K562 (cell line): ENCODE results near the gene PRKCE. TPM values are rescaled to one million over a fixed set of nuclear protein-coding genes. Genes with fewer than 3 reads are reported as not detected.

Experiments used
- ATAC-seq: fragments of 200-7000 bp; cut with Tn5 transposase; 3 replicates; pipeline ENCODE4 v1.9.1; 2020; ENCODE audit warnings: moderate library complexity
- BruUV-seq: library from RNA; stranded (reverse); fragments of 400-500 nt; replicated peaks from 2 replicates; lab custom pipeline; 2021; lab: Mats Ljungman, UMichigan
- CTCF ChIA-PET: fragments of 300-600 bp; formaldehyde crosslinking; extraction: SDS; loops from one replicate; lab custom pipeline; 2021; ENCODE audit warnings: low intra/inter-chr PET ratio; lab: Yijun Ruan, JAX
- POLR2A ChIA-PET: fragments of 300-600, 350-650 bp; sonication (Branson Sonifier 250); formaldehyde crosslinking; extraction: SDS; loops from one replicate; lab custom pipeline; 2021; ENCODE audit warnings: antibody characterized with exemption, inconsistent platforms; lab: Yijun Ruan, JAX
- DNase-seq, 4 experiments: peaks; one replicate each; pipeline versions ENCODE4 v3.0.0 to v3.0.0-alpha.2; 2011 to 2018; ENCODE audit warnings: low spot score in 3 of 4, mixed read lengths in 3 of 4; ENCODE audit errors: extremely low read depth in 1 of 4
- FAIRE-seq: peaks from 2 replicates; lab custom pipeline; 2011; peaks lifted over from hg19 to GRCh38; lab: Jason Lieb, UNC
- H2AFZ ChIP-seq: 2 replicates; pipeline ENCODE4 v1.6.0; 2011; ENCODE audit warnings: low read depth, low read length, control low read depth, inconsistent platforms
- H3K27ac ChIP-seq: fragments of 200-600 bp; 3 replicates; pipeline ENCODE4 v1.8.0; 2011; ENCODE audit warnings: low read depth, mild to moderate bottlenecking, control low read depth, inconsistent platforms, low read length, moderate library complexity, mixed read lengths; ENCODE audit errors: extremely low read depth
- H3K27me3 ChIP-seq, 2 experiments: fragments of 300-600 bp in 1 of 2; 2 replicates in 1 of 2; 3 replicates in 1 of 2; pipeline versions ENCODE4 v1.6.0 to v1.8.0; 2011; ENCODE audit warnings: inconsistent platforms in 2 of 2, low read length in 2 of 2, mild to moderate bottlenecking in 1 of 2, mixed read lengths in 1 of 2, moderate library complexity in 1 of 2; ENCODE audit not compliant: control insufficient read depth in 2 of 2, insufficient read depth in 2 of 2
- H3K36me3 ChIP-seq: fragments of 300-600 bp; 3 replicates; pipeline ENCODE4 v1.8.0; 2011; ENCODE audit warnings: mild to moderate bottlenecking, low read length, inconsistent platforms; ENCODE audit not compliant: control insufficient read depth, insufficient read depth
- H3K4me1 ChIP-seq, 2 experiments: fragments of 200-600 bp in 1 of 2; replicated peaks in 1 of 2; 2 replicates in 1 of 2; 3 replicates in 1 of 2; pipeline versions ENCODE4 v1.5.1 to v1.8.0; 2011; ENCODE audit warnings: inconsistent platforms in 2 of 2, low read length in 2 of 2, mild to moderate bottlenecking in 1 of 2, mixed read lengths in 1 of 2, moderate library complexity in 1 of 2; ENCODE audit not compliant: control insufficient read depth in 2 of 2, insufficient read depth in 2 of 2
- H3K4me2 ChIP-seq: 2 replicates; pipeline ENCODE4 v1.6.1; 2011; ENCODE audit warnings: low read length, control low read depth, inconsistent platforms, mixed read lengths; ENCODE audit not compliant: insufficient read depth
- H3K4me3 ChIP-seq: fragments of 200-600 bp; sonication (generic), shearing (Covaris generic); 2 replicates; pipeline ENCODE4 v1.5.1; 2016; ENCODE audit warnings: control low read depth, inconsistent platforms
- H3K79me2 ChIP-seq: fragments of 200-600 bp; 3 replicates; pipeline ENCODE4 v1.8.0; 2011; ENCODE audit warnings: low read length, inconsistent platforms; ENCODE audit not compliant: control insufficient read depth, insufficient read depth
- H3K9ac ChIP-seq, 2 experiments: 2 replicates each; pipeline versions ENCODE4 v1.6.0 to v1.6.1; 2011; ENCODE audit warnings: low read depth in 2 of 2, low read length in 2 of 2, control low read depth in 1 of 2, inconsistent platforms in 1 of 2, mild to moderate bottlenecking in 1 of 2, mixed read lengths in 1 of 2; ENCODE audit not compliant: insufficient read depth in 1 of 2
- H3K9me1 ChIP-seq: one replicate; pipeline ENCODE4 v1.6.0; 2011; ENCODE audit warnings: inconsistent platforms, mild to moderate bottlenecking, low read length, moderate library complexity; ENCODE audit not compliant: control insufficient read depth, insufficient read depth
- H3K9me3 ChIP-seq: replicated peaks from 2 replicates; pipeline ENCODE4 v1.5.1; 2011; ENCODE audit warnings: low read depth, low read length, inconsistent platforms; ENCODE audit not compliant: control insufficient read depth, insufficient read depth
- H4K20me1 ChIP-seq: replicated peaks from 2 replicates; pipeline ENCODE4 v1.6.1; 2011; ENCODE audit warnings: low read length, inconsistent platforms, mixed read lengths; ENCODE audit not compliant: control insufficient read depth, insufficient read depth
- CREBBP ChIP-seq: IDR thresholded peaks from one replicate; pipeline ENCODE4 v1.6.1; 2012; ENCODE audit warnings: low read depth, mild to moderate bottlenecking, control low read depth, inconsistent platforms, low read length
- E2F4 ChIP-seq: sonication (generic); formaldehyde crosslinking; IDR thresholded peaks from 2 replicates; pipeline ENCODE4 v1.8.0; 2022; ENCODE audit warnings: mild to moderate bottlenecking, low read depth, missing genetic modification reagents
- E2F6 ChIP-seq, 2 experiments: IDR thresholded peaks; 2 replicates each; pipeline ENCODE4 v1.6.1; 2011; ENCODE audit warnings: borderline replicate concordance in 1 of 2, control low read depth in 1 of 2, low read depth in 1 of 2, low read length in 1 of 2, mild to moderate bottlenecking in 1 of 2, mixed read lengths in 1 of 2, moderate library complexity in 1 of 2; ENCODE audit not compliant: insufficient read depth in 1 of 2, insufficient read length in 1 of 2, poor library complexity in 1 of 2, severe bottlenecking in 1 of 2; ENCODE audit errors: extremely low read depth in 1 of 2
- HDAC1 ChIP-seq, 2 experiments: fragments of 450-650 bp; IDR thresholded peaks; 2 replicates each; pipeline ENCODE4 v1.6.1; 2016 to 2017; ENCODE audit warnings: inconsistent platforms in 1 of 2, mild to moderate bottlenecking in 1 of 2, moderate library complexity in 1 of 2
- HIVEP1 ChIP-seq: fragments of 250-450 bp; sonication (Bioruptor Pico); IDR thresholded peaks from 2 replicates; pipeline ENCODE4 v1.4.0; 2020; ENCODE audit warnings: mild to moderate bottlenecking
- HNRNPK ChIP-seq: fragments of 200-400 bp; formaldehyde crosslinking; IDR thresholded peaks from one replicate; pipeline ENCODE4 v1.6.1; 2018; ENCODE audit warnings: mild to moderate bottlenecking, low read depth, low read length; ENCODE audit not compliant: poor library complexity, severe bottlenecking
- ILK ChIP-seq: fragments of 450-650 bp; IDR thresholded peaks from 2 replicates; pipeline ENCODE4 v1.6.1; 2016; ENCODE audit warnings: missing genetic modification characterization, low read depth, mild to moderate bottlenecking, missing compliant biosample characterization, moderate library complexity, borderline replicate concordance
- MTF1 ChIP-seq: fragments of 250-450 bp; sonication (Bioruptor Pico); IDR thresholded peaks from 2 replicates; pipeline ENCODE4 v1.9.0; 2021; ENCODE audit warnings: moderate library complexity, mild to moderate bottlenecking, inconsistent platforms, borderline replicate concordance
- NUFIP1 ChIP-seq: fragments of 450-650 bp; IDR thresholded peaks from 2 replicates; pipeline ENCODE4 v1.6.1; 2018; ENCODE audit not compliant: partially characterized antibody
- PHB2 ChIP-seq: fragments of 450-650 bp; IDR thresholded peaks from 2 replicates; pipeline ENCODE4 v1.6.1; 2017; ENCODE audit warnings: low read depth
- PML ChIP-seq: IDR thresholded peaks from 2 replicates; pipeline ENCODE4 v1.6.1; 2012; ENCODE audit warnings: low read length, inconsistent platforms
- THRAP3 ChIP-seq: fragments of 450-650 bp; IDR thresholded peaks from 2 replicates; pipeline ENCODE4 v1.6.1; 2016; ENCODE audit warnings: mild to moderate bottlenecking, inconsistent platforms, borderline replicate concordance
- ZFX ChIP-seq: sonication (generic); formaldehyde crosslinking; IDR thresholded peaks from 2 replicates; pipeline ENCODE4 v1.8.0; 2022; ENCODE audit warnings: mild to moderate bottlenecking, missing genetic modification reagents, moderate library complexity
- ZKSCAN1 ChIP-seq: fragments of 150-350 bp; IDR thresholded peaks from 2 replicates; pipeline ENCODE4 v1.6.1; 2016; ENCODE audit warnings: low read depth, low read length
- ZNF830 ChIP-seq: fragments of 250-450 bp; sonication (Bioruptor Pico); IDR thresholded peaks from 2 replicates; pipeline ENCODE4 v1.5.0; 2021; ENCODE audit warnings: mild to moderate bottlenecking
- WGBS: fragments of 100-300 bp; shearing (Covaris generic); methylation state at CpG from one replicate; pipeline ENCODE4 v1.1.6; 2016; ENCODE audit warnings: low coverage, mixed read lengths; ENCODE audit not compliant: insufficient coverage; ENCODE audit errors: missing lambda C conversion rate; 5-methylcytosine and 5-hydroxymethylcytosine counted together
- in situ Hi-C: fragments of 300-500 bp; cut with MboI; formaldehyde crosslinking; loops from 4 replicates; pipeline ENCODE4 v1.15.0; 2018; ENCODE audit warnings: inconsistent platforms, mixed read lengths
- intact Hi-C: fragments of 100-400 bp; cut with micrococcal nuclease; formaldehyde crosslinking; loops from 2 replicates; pipeline ENCODE4 v1.14.2; 2022
- polyA plus RNA-seq, 8 experiments: library from polyadenylated mRNA; depleted of rRNA in 4 of 8; stranded (reverse) in 5 of 8; unstranded in 3 of 8; fragments of >200 nt; fragmentation: Nextera tagmentation in 2 of 8; fragmentation: Illumina TruSeq in 1 of 8; extraction: Ambion mirVana in 2 of 8; extraction: Trizol in 1 of 8; gene quantifications; 2 replicates each; pipeline versions ENCODE4 v1.2.1 to v1.2.3, GENCODE V29; 2011 to 2014; ENCODE audit warnings: inconsistent platforms in 1 of 8, missing spikeins in 1 of 8
- total RNA-seq, 7 experiments: library from RNA; depleted of rRNA in 6 of 7; stranded (reverse); fragments of >200 nt in 6 of 7; fragmentation: Illumina TruSeq in 2 of 7; extraction: Trizol in 2 of 7; gene quantifications; 2 replicates each; pipeline versions ENCODE4 v1.2.1 to v1.2.3, GENCODE V29; 2011 to 2021; ENCODE audit warnings: low replicate concordance in 1 of 7
- TF ChIP-seq, protein P1 (sequence below): fragments of 450-650 bp; IDR thresholded peaks from 2 replicates; pipeline ENCODE4 v1.7.1; 2018; ENCODE audit warnings: mild to moderate bottlenecking, low read depth; ENCODE audit not compliant: partially characterized antibody

The PRKCE gene
- total and polyA plus RNA-seq, 9 of the 15 experiments (the other 6 are each of a cell fraction or from before 2014, with no cell fraction given): 0.06 to 1.0 (median 0.22) TPM; not detected in 1

DNA sequence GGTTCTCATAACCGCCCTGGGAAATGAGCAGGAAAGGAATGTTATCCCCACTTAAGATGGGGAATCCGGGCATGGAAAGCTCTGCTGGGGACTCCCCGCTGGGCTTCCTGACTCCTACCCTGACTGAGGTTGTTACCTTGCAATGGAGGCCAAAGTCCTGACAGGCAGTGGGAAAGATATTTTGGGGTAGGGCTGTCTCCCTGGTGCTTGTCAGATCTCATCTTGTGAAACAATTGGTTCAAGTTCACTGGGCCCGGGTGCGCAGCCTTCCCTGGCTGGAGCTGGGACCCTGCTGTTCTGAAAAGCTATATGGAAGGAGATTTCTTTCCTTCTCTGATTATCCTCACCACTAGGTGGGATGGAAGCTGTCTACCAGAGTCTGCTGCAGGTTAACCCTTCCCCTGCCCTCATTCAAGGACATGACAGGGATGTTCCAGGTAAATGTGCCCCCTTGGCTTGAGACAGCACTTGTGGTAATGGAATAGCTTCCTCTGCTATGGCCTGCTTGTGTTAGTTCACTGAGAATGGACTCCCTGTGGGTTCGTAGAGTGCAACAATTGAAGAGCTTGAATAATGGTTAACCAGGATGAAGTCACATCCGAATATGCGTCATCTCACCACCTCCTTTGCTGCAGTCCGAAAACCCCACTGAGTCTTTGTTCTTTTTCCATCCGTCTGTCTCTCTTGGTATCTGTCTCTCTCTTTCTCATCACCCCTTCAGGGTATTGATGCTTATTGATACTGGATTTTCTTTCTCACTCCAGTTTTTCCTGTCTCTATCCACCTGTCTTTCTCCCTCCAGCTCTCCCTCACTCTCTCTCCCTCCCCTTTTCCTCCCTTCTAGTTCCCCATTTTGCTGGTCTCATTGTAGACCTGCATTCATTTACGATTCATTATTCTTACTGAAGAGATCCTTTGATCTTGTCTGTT is 577.9 kb downstream of the PRKCE start:
- H3K4me1 ChIP-seq: peaks cover 7 to 11% of the 10 kb centered on the region in 2 experiments; a peak in 3 of 5 replicates
- no peaks in the 10 kb centered on the region for H3K9me1 ChIP-seq
- H3K36me3 ChIP-seq: no peaks in the 10 kb centered on the region
- no peaks in the 10 kb centered on the region for H3K79me2 ChIP-seq
- BruUV-seq: no TSS peak
- no peaks in the 10 kb centered on the region for H4K20me1 ChIP-seq
- 49% methylated on average over 11 of the region's 11 CpGs for WGBS
- intact Hi-C loops (no loop called here), in situ Hi-C loops (no loop called here)
- FAIRE-seq (peak; percentile 29), DNase-seq (no peak), ATAC-seq (no peak; the same call in 1 of the 3 replicates)
- ChIA-PET POLR2A (no interaction called here), CTCF (no interaction called here)
- 0 out of 5 replicates have a peak, but pooled peaks cover 0 to 4% of the 10 kb centered on the region in 2 experiments for H3K27me3 ChIP-seq
- H2AFZ ChIP-seq: no peak overlapping the region
- H3K9ac ChIP-seq: no peak overlapping the region
- H3K27ac ChIP-seq: no peak overlapping the region
- no peak overlapping the region for H3K4me2 ChIP-seq
- no peaks in the 10 kb centered on the region for H3K9me3 ChIP-seq
- H3K4me3 ChIP-seq: no peak overlapping the region
- no peak for TF ChIP-seq ILK (tag)
- TF ChIP-seq CREBBP: no peak
- TF ChIP-seq HIVEP1 (CRISPR knock-in tag): no peak
- TF ChIP-seq NUFIP1: no peak
- no peak for TF ChIP-seq ZKSCAN1
- TF ChIP-seq ZFX (CRISPR knock-in tag): no peak
- no peak for TF ChIP-seq PML
- TF ChIP-seq, protein P1, sequence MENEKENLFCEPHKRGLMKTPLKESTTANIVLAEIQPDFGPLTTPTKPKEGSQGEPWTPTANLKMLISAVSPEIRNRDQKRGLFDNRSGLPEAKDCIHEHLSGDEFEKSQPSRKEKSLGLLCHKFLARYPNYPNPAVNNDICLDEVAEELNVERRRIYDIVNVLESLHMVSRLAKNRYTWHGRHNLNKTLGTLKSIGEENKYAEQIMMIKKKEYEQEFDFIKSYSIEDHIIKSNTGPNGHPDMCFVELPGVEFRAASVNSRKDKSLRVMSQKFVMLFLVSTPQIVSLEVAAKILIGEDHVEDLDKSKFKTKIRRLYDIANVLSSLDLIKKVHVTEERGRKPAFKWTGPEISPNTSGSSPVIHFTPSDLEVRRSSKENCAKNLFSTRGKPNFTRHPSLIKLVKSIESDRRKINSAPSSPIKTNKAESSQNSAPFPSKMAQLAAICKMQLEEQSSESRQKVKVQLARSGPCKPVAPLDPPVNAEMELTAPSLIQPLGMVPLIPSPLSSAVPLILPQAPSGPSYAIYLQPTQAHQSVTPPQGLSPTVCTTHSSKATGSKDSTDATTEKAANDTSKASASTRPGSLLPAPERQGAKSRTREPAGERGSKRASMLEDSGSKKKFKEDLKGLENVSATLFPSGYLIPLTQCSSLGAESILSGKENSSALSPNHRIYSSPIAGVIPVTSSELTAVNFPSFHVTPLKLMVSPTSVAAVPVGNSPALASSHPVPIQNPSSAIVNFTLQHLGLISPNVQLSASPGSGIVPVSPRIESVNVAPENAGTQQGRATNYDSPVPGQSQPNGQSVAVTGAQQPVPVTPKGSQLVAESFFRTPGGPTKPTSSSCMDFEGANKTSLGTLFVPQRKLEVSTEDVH: no peak
- no peak for TF ChIP-seq HDAC1 (IDR thresholded peaks at IDR 0.05)
- TF ChIP-seq E2F6 (IDR thresholded peaks at IDR 0.05; ENCODE audit: borderline replicate concordance in 1 of 2, extremely low read depth in 1 of 2, insufficient read depth in 1 of 2, insufficient read length in 1 of 2, low read depth in 1 of 2, low read length in 1 of 2, poor library complexity in 1 of 2, severe bottlenecking in 1 of 2): no peak
- TF ChIP-seq ZNF830 (CRISPR knock-in tag): no peak
- no peak for TF ChIP-seq THRAP3
- no peak for TF ChIP-seq PHB2
- TF ChIP-seq HNRNPK: no peak
- no peak for TF ChIP-seq E2F4
- TF ChIP-seq MTF1 (CRISPR knock-in tag): no peak
